SK-N-DZ (cell line): ENCODE data around the gene ZC3H10.
"Not testable (repeated sequence)": the region's sequence is repeated elsewhere in the genome, so short reads cannot be mapped to it uniquely, and the experiment has no call there.

Source experiments
- DNase-seq: peaks from one replicate; pipeline ENCODE4 v3.0.0-alpha.2; 2015; ENCODE audit warnings: low spot score

ZC3H10 gene

GRCh38 chr12:56102683-56103065 is 15.4 kb upstream of the ZC3H10 start:
- DNase-seq = no peak

GRCh38 chr12:56103066-56103711 is 14.9 kb upstream of the ZC3H10 start:
- no peak for DNase-seq

GRCh38 chr12:56103823-56104108 is 14.3 kb upstream of the ZC3H10 start:
- no peak for DNase-seq

DNA sequence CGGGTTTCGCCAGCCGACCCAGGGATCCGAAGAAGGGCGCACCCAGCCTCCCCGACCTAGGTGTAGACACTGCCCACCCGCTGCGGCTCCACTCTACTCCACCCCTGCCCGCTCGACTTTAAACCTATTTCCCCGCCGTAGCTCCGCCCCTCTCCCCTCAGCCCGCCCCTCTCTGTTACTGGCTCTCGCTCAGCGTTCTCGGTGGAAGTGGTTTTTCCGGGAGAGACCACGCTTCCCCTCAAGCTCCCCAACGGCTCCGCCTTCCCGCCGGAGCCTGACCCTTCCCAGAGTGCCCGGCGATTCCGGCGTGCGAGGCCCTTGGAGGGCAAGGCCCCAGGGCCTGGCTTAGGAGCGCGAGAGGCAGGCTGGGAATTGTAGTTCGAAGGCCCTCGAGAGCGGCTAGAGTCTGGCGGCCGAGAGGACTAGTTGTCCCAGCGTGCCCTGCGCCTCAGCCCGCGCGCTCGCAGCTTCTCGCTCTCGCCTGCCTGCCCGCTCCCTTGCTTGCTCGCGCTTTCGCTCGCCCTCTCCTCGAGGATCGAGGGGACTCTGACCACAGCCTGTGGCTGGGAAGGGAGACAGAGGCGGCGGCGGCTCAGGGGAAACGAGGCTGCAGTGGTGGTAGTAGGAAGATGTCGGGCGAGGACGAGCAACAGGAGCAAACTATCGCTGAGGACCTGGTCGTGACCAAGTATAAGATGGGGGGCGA is 13.8 kb upstream of the ZC3H10 start, which contains the start of gene PA2G4:
TSS of gene PA2G4 (plus strand) at position 451 of the 706 bp plus-strand sequence. CDS start at position 630, 179 bp downstream.
- peak; percentile 99 for DNase-seq

GRCh38 chr12:56104815-56105608 is 13.1 kb upstream of the ZC3H10 start:
- DNase-seq = no peak

- no peak for DNase-seq
These were observed 12.5 kb upstream of the ZC3H10 start for GRCh38 chr12:56105609-56105902.

GRCh38 chr12:56107242-56107641 is 10.8 kb upstream of the ZC3H10 start:
- no peak for DNase-seq

DNA sequence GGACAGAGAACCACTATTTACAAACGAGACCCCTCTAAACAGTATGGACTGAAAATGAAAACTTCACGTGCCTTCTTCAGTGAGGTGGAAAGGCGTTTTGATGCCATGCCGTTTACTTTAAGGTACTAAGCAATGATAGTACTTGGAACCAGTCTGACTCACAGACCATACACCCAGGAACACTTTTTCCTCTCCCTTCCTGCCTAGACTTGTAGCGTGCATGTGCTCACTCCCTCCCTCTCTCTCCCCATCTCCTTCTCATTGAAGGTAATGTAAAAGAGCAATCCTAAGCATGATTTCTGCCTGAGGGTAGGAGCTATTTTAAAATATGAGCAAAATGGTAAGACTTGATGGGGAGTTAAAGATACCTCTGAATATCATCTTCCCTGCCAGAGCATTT is 7.5 kb upstream of the ZC3H10 start:
- no peak for DNase-seq

DNA sequence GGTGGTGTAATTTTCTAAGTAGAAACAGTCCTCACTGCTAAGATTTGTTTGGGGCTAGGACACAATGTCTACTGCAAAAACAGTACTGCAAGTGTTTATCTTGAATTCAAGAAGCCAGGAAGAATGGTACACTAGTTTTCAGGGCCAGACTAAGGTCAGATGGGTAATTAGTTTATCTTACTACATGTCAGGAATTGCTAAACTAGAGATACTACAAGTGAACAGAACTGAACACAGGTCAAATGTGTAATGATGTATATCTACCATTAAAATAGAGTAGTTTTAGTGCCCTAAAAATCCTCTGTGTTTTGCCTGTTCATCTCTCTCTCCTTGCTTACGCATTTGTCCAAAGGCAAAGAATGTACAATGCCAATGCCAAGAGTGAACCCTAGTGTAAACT is 4.0 kb upstream of the ZC3H10 start:
- no peak for DNase-seq

DNA sequence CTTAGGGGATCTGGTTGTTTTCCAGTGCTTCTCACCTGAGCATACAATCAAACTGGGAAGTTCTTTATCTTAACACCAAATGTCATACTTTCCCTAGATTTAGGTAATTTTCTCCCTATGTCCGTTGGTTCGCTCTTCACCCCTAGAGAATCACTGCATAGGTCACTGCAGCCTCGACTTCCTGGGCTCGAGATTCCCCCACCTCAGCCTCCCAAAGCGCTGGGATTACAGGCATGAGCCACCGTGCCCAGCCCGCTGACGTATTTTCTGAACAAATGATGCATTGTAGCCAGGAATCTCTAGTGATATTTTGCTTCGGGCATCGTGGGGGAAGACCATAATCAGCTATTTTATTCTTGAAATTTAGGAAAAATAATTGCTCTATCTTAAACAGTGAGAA is 2.7 kb upstream of the ZC3H10 start:
- DNase-seq = no peak

DNA sequence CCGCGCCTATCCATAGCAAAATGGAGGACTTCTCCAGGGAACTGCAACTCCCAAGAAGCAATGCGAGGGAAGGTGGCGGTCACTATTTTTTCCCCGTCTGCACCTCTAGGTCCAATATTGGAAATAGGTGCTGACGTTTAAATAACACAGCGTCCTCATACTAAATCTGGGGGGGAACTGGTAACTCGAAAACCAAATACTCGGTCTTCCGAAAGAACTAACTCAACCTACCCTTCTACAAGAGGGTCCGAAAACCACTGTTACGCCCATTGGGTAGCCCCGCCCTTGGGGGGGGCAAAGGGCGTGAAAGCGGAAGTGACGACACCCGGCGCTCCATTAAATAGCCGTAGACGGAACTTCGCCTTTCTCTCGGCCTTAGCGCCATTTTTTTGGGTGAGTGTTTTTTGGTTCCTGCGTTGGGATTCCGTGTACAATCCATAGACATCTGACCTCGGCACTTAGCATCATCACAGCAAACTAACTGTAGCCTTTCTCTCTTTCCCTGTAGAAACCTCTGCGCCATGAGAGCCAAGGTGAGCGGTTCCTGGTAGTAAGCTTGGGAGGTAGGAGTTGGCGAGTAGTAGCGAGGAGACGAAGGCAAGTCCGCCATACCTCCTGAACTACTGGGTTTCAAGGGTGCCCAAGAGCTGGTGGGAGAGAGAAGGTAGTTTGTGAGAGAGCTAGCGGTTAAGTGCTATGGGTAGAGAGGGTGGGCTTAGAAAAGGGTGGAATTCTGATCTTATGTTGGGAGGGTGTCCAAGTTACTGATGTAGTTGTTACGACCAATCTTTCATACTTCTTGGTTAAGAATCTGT is 1.6 kb upstream of the ZC3H10 start, which contains the start of gene RPL41:
TSS of gene RPL41 (plus strand) at position 367 of the 815 bp plus-strand sequence.
- DNase-seq = peak; percentile 96

DNA sequence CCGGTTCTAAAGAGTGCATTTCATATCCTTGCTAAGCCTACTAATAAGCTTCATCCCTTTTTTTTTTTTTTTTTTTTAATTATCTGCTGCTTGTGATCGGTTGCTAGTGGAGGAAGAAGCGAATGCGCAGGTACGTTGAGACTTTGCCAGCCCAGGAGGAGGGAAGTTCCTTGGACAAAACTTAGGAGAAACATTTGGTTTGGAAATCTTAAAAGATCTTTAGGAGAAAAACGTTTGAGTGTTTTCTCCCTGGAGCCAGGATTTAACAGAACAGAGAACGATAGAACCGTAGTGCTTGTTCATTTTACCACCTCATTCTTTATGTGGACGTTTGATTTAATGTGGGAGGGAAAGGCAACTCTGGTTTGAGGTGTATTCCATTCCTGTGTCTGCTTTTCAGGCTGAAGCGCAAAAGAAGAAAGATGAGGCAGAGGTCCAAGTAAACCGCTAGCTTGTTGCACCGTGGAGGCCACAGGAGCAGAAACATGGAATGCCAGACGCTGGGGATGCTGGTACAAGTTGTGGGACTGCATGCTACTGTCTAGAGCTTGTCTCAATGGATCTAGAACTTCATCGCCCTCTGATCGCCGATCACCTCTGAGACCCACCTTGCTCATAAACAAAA is 872 bp upstream of the ZC3H10 start:
- not testable (repeated sequence) for DNase-seq

GRCh38 chr12:56118688-56119357 is 757 bp downstream of the ZC3H10 start:
- DNase-seq = no peak

DNA sequence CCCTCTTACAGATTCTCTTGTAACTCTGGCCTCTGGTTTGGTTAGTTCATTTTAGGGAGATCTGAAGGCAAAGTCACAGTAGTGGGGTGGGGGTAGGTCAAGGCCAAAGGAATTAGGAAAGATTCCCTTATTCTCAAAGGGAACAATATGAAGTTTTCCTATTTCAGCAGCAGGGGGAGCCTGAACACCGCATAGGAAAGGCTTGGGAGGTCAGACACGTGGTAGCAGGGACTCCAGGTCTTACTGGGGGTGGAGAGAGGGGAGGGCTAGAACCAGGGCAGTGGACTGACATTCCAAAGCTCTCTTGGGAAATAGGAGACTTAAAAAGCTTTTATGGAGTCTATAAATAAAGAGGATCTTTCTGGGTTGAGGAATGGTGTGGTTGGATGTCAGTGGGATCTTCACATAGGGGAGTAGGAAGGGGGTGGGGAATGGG is 1.3 kb downstream of the ZC3H10 start:
- DNase-seq = peak; percentile 86

GRCh38 chr12:56120158-56120846 is 2.2 kb downstream of the ZC3H10 start:
- no peak for DNase-seq

DNA sequence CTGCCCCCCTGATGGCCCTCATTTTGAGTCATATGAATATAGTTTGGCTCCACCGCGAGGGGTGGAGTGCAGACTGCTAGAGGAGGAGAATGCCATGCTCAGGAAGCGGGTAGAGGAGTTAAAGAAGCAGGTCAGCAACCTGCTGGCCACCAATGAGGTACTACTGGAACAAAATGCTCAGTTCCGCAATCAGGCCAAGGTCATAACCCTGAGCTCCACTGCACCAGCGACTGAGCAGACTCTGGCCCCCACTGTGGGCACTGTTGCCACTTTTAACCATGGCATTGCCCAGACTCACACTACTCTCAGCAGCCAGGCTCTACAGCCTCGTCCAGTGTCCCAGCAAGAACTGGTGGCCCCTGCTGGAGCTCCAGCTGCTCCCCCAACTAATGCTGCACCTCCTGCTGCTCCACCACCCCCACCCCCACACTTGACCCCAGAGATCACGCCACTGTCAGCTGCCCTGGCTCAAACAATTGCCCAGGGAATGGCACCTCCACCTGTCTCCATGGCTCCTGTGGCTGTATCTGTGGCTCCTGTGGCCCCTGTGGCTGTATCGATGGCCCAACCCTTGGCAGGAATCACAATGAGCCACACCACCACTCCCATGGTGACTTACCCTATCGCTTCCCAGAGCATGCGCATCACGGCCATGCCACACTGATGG is 3.3 kb downstream of the ZC3H10 start:
- DNase-seq = no peak

GRCh38 chr12:56122637-56123036 is 4.6 kb downstream of the ZC3H10 start:
- no peak for DNase-seq

DNA sequence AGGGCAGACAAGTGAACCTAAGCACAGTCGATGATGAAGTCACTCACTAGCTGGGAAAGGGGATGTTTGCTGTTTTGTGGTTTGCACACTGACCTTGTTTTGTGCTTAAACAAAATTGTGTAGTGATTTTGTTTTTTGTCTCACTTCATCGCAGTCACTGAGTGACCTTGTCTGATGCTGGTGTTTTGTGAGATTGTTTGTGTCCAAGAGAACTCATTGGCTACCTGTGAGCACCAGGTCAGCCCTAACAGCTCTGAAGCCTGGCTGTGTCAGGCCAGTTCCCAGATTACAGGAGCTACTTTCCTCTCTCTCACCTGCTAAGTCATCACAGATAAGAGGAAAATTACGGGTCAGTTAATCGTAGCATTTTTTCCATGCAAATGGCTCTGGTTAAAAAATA is 6.1 kb downstream of the ZC3H10 start:
- DNase-seq = no peak

DNA sequence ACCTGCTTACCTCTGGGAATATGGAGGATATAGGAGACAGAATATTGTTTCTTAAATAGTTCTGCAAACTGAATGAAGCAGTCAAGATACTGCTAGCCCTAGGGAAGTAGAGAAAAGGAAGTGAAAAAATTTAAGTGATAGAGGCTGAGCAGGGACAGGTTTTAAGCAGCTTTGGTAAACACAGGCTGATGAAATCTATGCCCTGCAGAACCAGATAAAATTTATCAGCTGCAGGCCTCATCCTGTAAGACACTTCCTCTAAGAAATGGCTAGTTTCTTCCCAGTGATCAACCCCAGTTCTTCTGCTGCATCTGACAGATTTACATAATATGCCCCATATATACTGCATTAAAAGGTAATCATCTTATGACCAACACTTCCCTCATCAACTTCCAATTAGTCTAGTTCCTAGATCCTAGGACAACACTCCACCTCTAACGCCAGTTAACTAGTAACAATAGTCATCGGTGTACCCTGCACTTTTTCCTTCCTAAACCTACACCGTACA is 8.7 kb downstream of the ZC3H10 start:
- no peak for DNase-seq

DNA sequence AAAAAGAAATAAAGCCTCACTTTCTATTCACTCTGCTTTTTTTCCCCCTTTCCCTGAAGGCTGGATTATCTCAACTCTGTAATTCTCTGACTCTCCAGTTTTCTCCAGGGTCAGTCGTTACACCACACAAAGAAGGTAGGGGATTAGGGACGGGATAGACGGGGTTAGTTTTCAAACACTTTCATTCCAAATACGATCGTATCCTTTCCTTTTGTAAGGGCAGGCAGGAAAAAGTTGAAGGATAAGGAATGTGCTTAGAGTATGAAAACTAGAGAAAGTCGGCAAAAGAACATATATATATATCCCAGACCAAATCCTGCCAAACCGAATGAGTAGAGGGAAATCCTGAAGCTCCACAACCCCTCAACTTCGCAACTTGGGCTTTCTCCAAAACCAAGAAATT is 9.4 kb downstream of the ZC3H10 start:
- DNase-seq = no peak
